ENCODE data around the gene PCBD1. TPM values are rescaled to one million over a fixed set of nuclear protein-coding genes. Genes with fewer than 3 reads are reported as not detected.

The PCBD1 gene
- total RNA-seq, 1 donor: 26.8 TPM

GRCh38 chr10:70893227-70894006 is 5.1 kb upstream of the PCBD1 start:
- no peak for DNase-seq (ENCODE audit: low read depth)
- no peak for TF ChIP-seq CTCF (IDR thresholded peaks at IDR 0.05; ENCODE audit: insufficient read depth, low read depth, low read length)
- H3K4me3 ChIP-seq (ENCODE audit: low read depth, low read length): no peak overlapping the region

GRCh38 chr10:70892631-70893030 is 4.3 kb upstream of the PCBD1 start:
- no peak for DNase-seq (ENCODE audit: low read depth)
- no peak overlapping the region for H3K4me3 ChIP-seq (ENCODE audit: low read depth, low read length)

GRCh38 chr10:70891627-70892026 is 3.3 kb upstream of the PCBD1 start:
- no peak for DNase-seq (ENCODE audit: low read depth)
- no peak for TF ChIP-seq CTCF (IDR thresholded peaks at IDR 0.05; ENCODE audit: insufficient read depth, low read depth, low read length)
- H3K4me3 ChIP-seq (ENCODE audit: low read depth, low read length): no peak overlapping the region

More at GRCh38 chr10:70892631-70893030, 4.3 kb upstream of the PCBD1 start:
- no peak for TF ChIP-seq CTCF (IDR thresholded peaks at IDR 0.05; ENCODE audit: insufficient read depth, low read depth, low read length)

GRCh38 chr10:70890917-70891431 is 2.6 kb upstream of the PCBD1 start:
- H3K4me3 ChIP-seq (ENCODE audit: low read depth, low read length): no peak overlapping the region
- DNase-seq (ENCODE audit: low read depth): peak; percentile 76
- TF ChIP-seq CTCF (IDR thresholded peaks at IDR 0.05; ENCODE audit: insufficient read depth, low read depth, low read length): no peak

- no peak for TF ChIP-seq CTCF (IDR thresholded peaks at IDR 0.05; ENCODE audit: insufficient read depth, low read depth, low read length)
- H3K4me3 ChIP-seq (ENCODE audit: low read depth, low read length): no peak overlapping the region
- peak; percentile 40 for DNase-seq (ENCODE audit: low read depth)
Observed at GRCh38 chr10:70889291-70889690, 926 bp upstream of the PCBD1 start.

- TF ChIP-seq CTCF (IDR thresholded peaks at IDR 0.05; ENCODE audit: insufficient read depth, low read depth, low read length): no peak
- no peak for DNase-seq (ENCODE audit: low read depth)
- H3K4me3 ChIP-seq (ENCODE audit: low read depth, low read length): peak overlapping the region; percentile 77
Observed at GRCh38 chr10:70886921-70887665, 1.3 kb downstream of the PCBD1 start.
